Measurements from ENCODE around the gene NLRP2B.
"Not testable (repeated sequence)": the region's sequence is repeated elsewhere in the genome, so short reads cannot be mapped to it uniquely, and the experiment has no call there.

The NLRP2B gene

GRCh38 chrX:57641338-57641737 is 38.7 kb downstream of the NLRP2B start:
- TF ChIP-seq ZNF274 (IDR thresholded peaks at IDR 0.05; ENCODE audit: low read depth, low read length) (no peak), YY1 (IDR thresholded peaks at IDR 0.05; ENCODE audit: insufficient read depth, insufficient read length) (no peak), SUZ12 (IDR thresholded peaks at IDR 0.05; ENCODE audit: extremely low read depth, insufficient read depth, insufficient read length) (no peak)
- DNase-seq (ENCODE audit: low read depth, low spot score) = no peak
- no peak overlapping the region for H3K4me3 ChIP-seq (ENCODE audit: insufficient read length, low read depth)
- H3K9me3 ChIP-seq (ENCODE audit: insufficient read depth, low read length) = no peaks in the 10 kb centered on the region
- no peaks in the 10 kb centered on the region for H3K4me1 ChIP-seq (ENCODE audit: insufficient read depth, insufficient read length)
- no peaks in the 10 kb centered on the region for H3K36me3 ChIP-seq (ENCODE audit: insufficient read depth, insufficient read length, low read length)
- H3K9ac ChIP-seq (ENCODE audit: insufficient read length, low read depth) = no peak overlapping the region
- H3K27me3 ChIP-seq (ENCODE audit: insufficient read depth, insufficient read length) = no peaks in the 10 kb centered on the region

GRCh38 chrX:57640674-57641016 is 39.4 kb downstream of the NLRP2B start:
- H3K36me3 ChIP-seq (ENCODE audit: insufficient read depth, insufficient read length, low read length) = no peaks in the 10 kb centered on the region
- H3K9me3 ChIP-seq (ENCODE audit: insufficient read depth, low read length) = no peaks in the 10 kb centered on the region
- H3K9ac ChIP-seq (ENCODE audit: insufficient read length, low read depth) = no peak overlapping the region
- H3K27me3 ChIP-seq (ENCODE audit: insufficient read depth, insufficient read length) = no peaks in the 10 kb centered on the region
- DNase-seq (ENCODE audit: low read depth, low spot score) = no peak
- no peak for TF ChIP-seq YY1 (IDR thresholded peaks at IDR 0.05; ENCODE audit: insufficient read depth, insufficient read length)
- no peak for TF ChIP-seq SUZ12 (IDR thresholded peaks at IDR 0.05; ENCODE audit: extremely low read depth, insufficient read depth, insufficient read length)
- no peak for TF ChIP-seq ZNF274 (IDR thresholded peaks at IDR 0.05; ENCODE audit: low read depth, low read length)
- no peaks in the 10 kb centered on the region for H3K4me1 ChIP-seq (ENCODE audit: insufficient read depth, insufficient read length)
- H3K4me3 ChIP-seq (ENCODE audit: insufficient read length, low read depth) = no peak overlapping the region

- not testable (repeated sequence) for H3K36me3 ChIP-seq (ENCODE audit: insufficient read depth, insufficient read length, low read length); DNase-seq (ENCODE audit: low read depth, low spot score); H3K9me3 ChIP-seq (ENCODE audit: insufficient read depth, low read length); H3K4me3 ChIP-seq (ENCODE audit: insufficient read length, low read depth); H3K9ac ChIP-seq (ENCODE audit: insufficient read length, low read depth); H3K4me1 ChIP-seq (ENCODE audit: insufficient read depth, insufficient read length); H3K27me3 ChIP-seq (ENCODE audit: insufficient read depth, insufficient read length)
These were observed 50.6 kb downstream of the NLRP2B start for GRCh38 chrX:57629438-57629837.

Data from NT2/D1 (cell line).